ENCODE measurements around the gene CIP2A. TPM values are rescaled to one million over a fixed set of nuclear protein-coding genes. Genes with fewer than 3 reads are reported as not detected.

CIP2A gene
- total RNA-seq, 4 donors from 2014 or later = 2.0 to 6.2 (median 2.1) TPM

DNA sequence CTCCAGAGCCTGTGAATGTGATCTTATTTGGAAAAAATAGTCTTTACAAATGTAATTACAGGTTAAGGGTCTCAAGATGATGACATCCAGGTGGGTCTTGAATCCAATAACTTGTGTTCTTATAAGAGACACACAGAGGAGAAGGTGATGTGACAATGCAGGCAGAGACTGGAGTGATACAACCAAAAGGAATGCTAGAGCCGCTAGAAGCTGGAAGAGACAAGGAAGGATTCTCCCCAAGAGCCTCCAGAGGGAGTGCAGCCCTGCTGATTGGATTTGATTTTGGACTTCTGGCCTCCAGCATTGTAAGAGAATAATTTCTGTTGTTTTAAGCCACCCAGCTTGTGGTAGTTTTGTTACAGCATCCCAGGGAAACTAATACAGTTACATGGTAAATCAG, 88.5 kb downstream of the CIP2A start:
- Histone ChIP-seq H3K27ac (replicated peaks in 1 of 4) (no peak overlapping the region), H3K4me3 (no peak overlapping the region), H3K27me3 (no peaks in the 10 kb centered on the region), H3K36me3 (no peaks in the 10 kb centered on the region), H3K4me1 (no peaks in the 10 kb centered on the region), H3K9me3 (no peaks in the 10 kb centered on the region)
- DNase-seq (ENCODE audit: extremely low spot score) = no peak
- WGBS = 94% methylated on average over 1 of the region's 1 CpG
- TF ChIP-seq POLR2A (IDR thresholded peaks at IDR 0.05; ENCODE audit: low read depth) = no peak
- TF ChIP-seq EP300 (IDR thresholded peaks at IDR 0.05) = no peak
- intact Hi-C loops (cut with DNase I) = no loop called here

Small RNAs within 50 kb of the gene (small RNA-seq; reads per million reads assigned to genes)
- 0 reads per million in 3 donors for gene RF00156

Other genes with a start within 250 kb of the CIP2A start
- gene MYH15, start 78.8 kb downstream of the CIP2A start, total RNA-seq = under 1 TPM; under 0.01 to 0.34 (median 0.12) TPM
- 10 to 100 TPM in 1 of 4 donors, 1 to 10 TPM in 3; 6.7 to 14.5 (median 8.7) TPM for gene DZIP3, start 284 bp upstream of the CIP2A start, total RNA-seq
- gene RETNLB, start 168.0 kb upstream of the CIP2A start, total RNA-seq = not detected
- under 1 TPM in 2 of 4 donors, not detected in 2; 0.17 to 0.26 TPM for gene TRAT1, start 233.3 kb upstream of the CIP2A start, total RNA-seq